HL-60 (cell line): ENCODE data around the gene MOB2.

Experiments used
- DNase-seq, 2 experiments: peaks; one replicate each; pipeline ENCODE4 v3.0.0-alpha.2; 2010 to 2020; ENCODE audit warnings: low read depth in 1 of 2, low spot score in 1 of 2
- H3K27ac ChIP-seq: fragments of 250-450 bp; sonication (Bioruptor Pico); replicated peaks from 2 replicates; pipeline ENCODE4 v1.5.1; 2020; ENCODE audit warnings: mild to moderate bottlenecking, moderate library complexity
- H3K27me3 ChIP-seq: fragments of 250-450 bp; sonication (Bioruptor Pico); 2 replicates; pipeline ENCODE4 v1.5.1; 2021; ENCODE audit warnings: mild to moderate bottlenecking, moderate library complexity; ENCODE audit not compliant: insufficient read depth, poor library complexity, severe bottlenecking
- H3K4me3 ChIP-seq: replicated peaks from 2 replicates; pipeline ENCODE4 v1.5.1; 2011; ENCODE audit warnings: mild to moderate bottlenecking, control low read depth, low read length; ENCODE audit not compliant: insufficient read depth
- CTCF ChIP-seq: IDR thresholded peaks from one replicate; pipeline ENCODE4 v1.5.1; 2011; ENCODE audit warnings: low read length, control low read depth, inconsistent platforms; ENCODE audit not compliant: insufficient read depth
- GABPA ChIP-seq: IDR thresholded peaks from 2 replicates; pipeline ENCODE4 v1.6.1; 2012; ENCODE audit warnings: low read depth
- POLR2AphosphoS5 ChIP-seq: IDR thresholded peaks from 2 replicates; pipeline ENCODE4 v1.6.1; 2012; ENCODE audit warnings: low read depth
- REST ChIP-seq: IDR thresholded peaks from 2 replicates; pipeline ENCODE4 v1.6.1; 2012; ENCODE audit warnings: low read depth; ENCODE audit not compliant: insufficient replicate concordance
- SPI1 ChIP-seq: IDR thresholded peaks from 2 replicates; pipeline ENCODE4 v1.6.1; 2012; ENCODE audit warnings: low read depth, mild to moderate bottlenecking, borderline replicate concordance

Gene MOB2

GRCh38 chr11:1422481-1422880 is 64.1 kb downstream of the MOB2 start:
- Histone ChIP-seq H3K27me3 (no peaks in the 10 kb centered on the region), H3K4me3 (no peak overlapping the region), H3K27ac (no peak overlapping the region)
- DNase-seq, result no peak
- TF ChIP-seq GABPA, result no peak
- TF ChIP-seq REST, result peak; percentile 87

- no peak overlapping the region for H3K4me3 ChIP-seq
- H3K27me3 ChIP-seq, result no peaks in the 10 kb centered on the region
- no peak for DNase-seq
- H3K27ac ChIP-seq, result no peak overlapping the region
- TF ChIP-seq SPI1 (no peak), CTCF (no peak), GABPA (no peak), POLR2AphosphoS5 (no peak), REST (no peak)
Measured at GRCh38 chr11:1421291-1421690, 65.3 kb downstream of the MOB2 start.

GRCh38 chr11:1419811-1420210 is 66.8 kb downstream of the MOB2 start:
- DNase-seq, result no peak
- no peak for TF ChIP-seq POLR2AphosphoS5
- no peak for TF ChIP-seq CTCF
- no peak for TF ChIP-seq SPI1
- TF ChIP-seq GABPA, result no peak
- TF ChIP-seq REST, result no peak
- Histone ChIP-seq H3K27me3 (no peaks in the 10 kb centered on the region), H3K4me3 (no peak overlapping the region), H3K27ac (no peak overlapping the region)
